OCI-LY7 (cell line): Measurements from ENCODE around the gene CXCL5. TPM values are rescaled to one million over a fixed set of nuclear protein-coding genes. Genes with fewer than 3 reads are reported as not detected.

Source experiments
- BruUV-seq: library from RNA; stranded (reverse); fragments of 400-500 nt; replicated peaks from 2 replicates; lab custom pipeline; 2021; lab: Mats Ljungman, UMichigan
- CTCF ChIA-PET: fragments of 300-600 bp; sonication (Branson Sonifier 250); formaldehyde crosslinking; loops from one replicate; lab custom pipeline; 2022; ENCODE audit warnings: antibody characterized with exemption; ENCODE audit not compliant: unreplicated experiment; lab: Charles Lee
- POLR2A ChIA-PET: fragments of 300-600 bp; sonication (Branson Sonifier 250); formaldehyde crosslinking; loops from one replicate; lab custom pipeline; 2022; ENCODE audit warnings: antibody characterized with exemption; lab: Charles Lee
- DNase-seq: peaks from one replicate; pipeline ENCODE4 v3.0.0-alpha.2; 2015; ENCODE audit warnings: low spot score
- H2AFZ ChIP-seq: fragments of 200-600 bp; sonication (generic), shearing (Covaris generic); 2 replicates; pipeline ENCODE4 v1.6.1; 2014; ENCODE audit warnings: mild to moderate bottlenecking, antibody characterized with exemption, low read length, moderate library complexity
- H3K27ac ChIP-seq: fragments of 200-600 bp; sonication (generic); 2 replicates; pipeline ENCODE4 v1.5.1; 2014; ENCODE audit warnings: mixed run types, low read depth, mild to moderate bottlenecking, moderate library complexity, low read length, inconsistent platforms; ENCODE audit not compliant: poor library complexity, severe bottlenecking
- H3K36me3 ChIP-seq: fragments of 200-600 bp; sonication (generic); 2 replicates; pipeline ENCODE4 v1.6.1; 2014; ENCODE audit warnings: mild to moderate bottlenecking, antibody characterized with exemption, low read length, moderate library complexity, mixed read lengths; ENCODE audit not compliant: insufficient read depth
- H3K4me1 ChIP-seq: fragments of 200-600 bp; sonication (generic); 2 replicates; pipeline ENCODE4 v1.5.1; 2014; ENCODE audit warnings: mild to moderate bottlenecking, low read length; ENCODE audit not compliant: insufficient read depth, poor library complexity, severe bottlenecking
- H3K4me2 ChIP-seq: fragments of 200-600 bp; sonication (generic); 2 replicates; pipeline ENCODE4 v1.6.1; 2014; ENCODE audit warnings: mild to moderate bottlenecking, low read length
- H3K4me3 ChIP-seq: fragments of 200-600 bp; sonication (generic); 2 replicates; pipeline ENCODE4 v1.5.1; 2014; ENCODE audit warnings: mild to moderate bottlenecking, low read depth, low read length; ENCODE audit not compliant: poor library complexity, severe bottlenecking
- H3K79me2 ChIP-seq: fragments of 200-600 bp; sonication (generic); 2 replicates; pipeline ENCODE4 v1.6.1; 2016; ENCODE audit warnings: low read depth, mild to moderate bottlenecking, low read length, moderate library complexity, mixed read lengths; ENCODE audit not compliant: insufficient read depth
- H3K9me2 ChIP-seq: fragments of 200-600 bp; sonication (generic); 2 replicates; pipeline ENCODE4 v1.6.1; 2016; ENCODE audit warnings: mild to moderate bottlenecking, low read length, mixed read lengths; ENCODE audit not compliant: insufficient read depth
- H3K9me3 ChIP-seq: fragments of 200-600 bp; sonication (generic); 2 replicates; pipeline ENCODE4 v1.6.1; 2014; ENCODE audit warnings: mild to moderate bottlenecking, mixed run types, low read length, mixed read lengths
- H4K20me1 ChIP-seq: fragments of 200-600 bp; sonication (generic); 2 replicates; pipeline ENCODE4 v1.6.1; 2014; ENCODE audit warnings: mild to moderate bottlenecking, antibody characterized with exemption, low read length, moderate library complexity, mixed read lengths; ENCODE audit not compliant: insufficient read depth
- EZH2phosphoT487 ChIP-seq: fragments of 200-600 bp; sonication (generic); IDR thresholded peaks from 2 replicates; pipeline ENCODE4 v1.6.1; 2018; ENCODE audit warnings: low read depth, borderline replicate concordance, mild to moderate bottlenecking, mixed run types, antibody characterized with exemption, low read length, moderate library complexity, mixed read lengths
- intact Hi-C: fragments of 100-400 bp; cut with micrococcal nuclease; formaldehyde crosslinking; loops from one replicate; pipeline ENCODE4 v1.10.0; 2022; ENCODE audit not compliant: unreplicated experiment
- total RNA-seq, 2 experiments: library from RNA; depleted of rRNA in 1 of 2; stranded (reverse); fragments of >200 nt in 1 of 2; shearing (Covaris generic) in 1 of 2; gene quantifications; 2 replicates each; pipeline ENCODE4 v1.2.3, GENCODE V29; 2014 to 2022
- TF ChIP-seq, protein P1 (sequence below): fragments of 200-600 bp; sonication (generic); conservative IDR thresholded peaks from 2 replicates; pipeline ENCODE4 v1.5.1; 2014; ENCODE audit warnings: mild to moderate bottlenecking, antibody characterized with exemption, low read length, moderate library complexity, mixed read lengths

CXCL5 gene
- total RNA-seq, 2 experiments from 2014 or later, result not detected

- no TSS peak for BruUV-seq
- Histone ChIP-seq H3K36me3 (no peaks in the 10 kb centered on the region), H2AFZ (no peak overlapping the region), H3K79me2 (no peaks in the 10 kb centered on the region), H3K9me2 (no peaks in the 10 kb centered on the region), H4K20me1 (no peaks in the 10 kb centered on the region), H3K4me3 (no peak overlapping the region), H3K4me1 (no peaks in the 10 kb centered on the region), H3K4me2 (no peak overlapping the region), H3K9me3 (no peaks in the 10 kb centered on the region), H3K27ac (no peak overlapping the region)
- TF ChIP-seq, protein P1, sequence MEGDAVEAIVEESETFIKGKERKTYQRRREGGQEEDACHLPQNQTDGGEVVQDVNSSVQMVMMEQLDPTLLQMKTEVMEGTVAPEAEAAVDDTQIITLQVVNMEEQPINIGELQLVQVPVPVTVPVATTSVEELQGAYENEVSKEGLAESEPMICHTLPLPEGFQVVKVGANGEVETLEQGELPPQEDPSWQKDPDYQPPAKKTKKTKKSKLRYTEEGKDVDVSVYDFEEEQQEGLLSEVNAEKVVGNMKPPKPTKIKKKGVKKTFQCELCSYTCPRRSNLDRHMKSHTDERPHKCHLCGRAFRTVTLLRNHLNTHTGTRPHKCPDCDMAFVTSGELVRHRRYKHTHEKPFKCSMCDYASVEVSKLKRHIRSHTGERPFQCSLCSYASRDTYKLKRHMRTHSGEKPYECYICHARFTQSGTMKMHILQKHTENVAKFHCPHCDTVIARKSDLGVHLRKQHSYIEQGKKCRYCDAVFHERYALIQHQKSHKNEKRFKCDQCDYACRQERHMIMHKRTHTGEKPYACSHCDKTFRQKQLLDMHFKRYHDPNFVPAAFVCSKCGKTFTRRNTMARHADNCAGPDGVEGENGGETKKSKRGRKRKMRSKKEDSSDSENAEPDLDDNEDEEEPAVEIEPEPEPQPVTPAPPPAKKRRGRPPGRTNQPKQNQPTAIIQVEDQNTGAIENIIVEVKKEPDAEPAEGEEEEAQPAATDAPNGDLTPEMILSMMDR, result no peak
- TF ChIP-seq EZH2phosphoT487, result no peak
- CTCF ChIA-PET, result no interaction called here
- intact Hi-C loops, result no loop called here
- no peak for DNase-seq
- POLR2A ChIA-PET, result interaction anchor here (0.6 to 1.1 kb wide), 3 partner anchors 10 to 276 kb away, joined by 3 to 4 read pairs (median 4); no protein-coding TSS in a partner anchor
Observed at GRCh38 chr4:73948291-73948690, 50.2 kb downstream of the CXCL5 start.

GRCh38 chr4:73947239-73947985 lies 51.1 kb downstream of the CXCL5 start:
- intact Hi-C loops, result no loop called here
- no peak for TF ChIP-seq EZH2phosphoT487
- TF ChIP-seq, protein P1, result no peak
- no peaks in the 10 kb centered on the region for H3K9me2 ChIP-seq
- no peak for DNase-seq
- no peaks in the 10 kb centered on the region for H4K20me1 ChIP-seq
- ChIA-PET POLR2A (interaction anchor here (0.6 to 1.0 kb wide), 4 partner anchors 9 to 584 kb away, joined by 3 to 4 read pairs (median 3); no protein-coding TSS in a partner anchor), CTCF (no interaction called here)
- no peaks in the 10 kb centered on the region for H3K4me1 ChIP-seq
- H3K4me2 ChIP-seq, result no peak overlapping the region
- H3K27ac ChIP-seq, result no peak overlapping the region
- no peak overlapping the region for H3K4me3 ChIP-seq
- no TSS peak for BruUV-seq
- H3K9me3 ChIP-seq, result no peaks in the 10 kb centered on the region
- H3K36me3 ChIP-seq, result no peaks in the 10 kb centered on the region
- no peaks in the 10 kb centered on the region for H3K79me2 ChIP-seq
- H2AFZ ChIP-seq, result no peak overlapping the region
